ENCODE results near the gene DNAJC21. TPM values are rescaled to one million over a fixed set of nuclear protein-coding genes. Genes with fewer than 3 reads are reported as not detected.

The DNAJC21 gene
- total and polyA plus RNA-seq, 10 of the 15 experiments (the other 5 are each of a cell fraction or from before 2014, with no cell fraction given), result 9.2 to 53.5 (median 23.7) TPM

DNA sequence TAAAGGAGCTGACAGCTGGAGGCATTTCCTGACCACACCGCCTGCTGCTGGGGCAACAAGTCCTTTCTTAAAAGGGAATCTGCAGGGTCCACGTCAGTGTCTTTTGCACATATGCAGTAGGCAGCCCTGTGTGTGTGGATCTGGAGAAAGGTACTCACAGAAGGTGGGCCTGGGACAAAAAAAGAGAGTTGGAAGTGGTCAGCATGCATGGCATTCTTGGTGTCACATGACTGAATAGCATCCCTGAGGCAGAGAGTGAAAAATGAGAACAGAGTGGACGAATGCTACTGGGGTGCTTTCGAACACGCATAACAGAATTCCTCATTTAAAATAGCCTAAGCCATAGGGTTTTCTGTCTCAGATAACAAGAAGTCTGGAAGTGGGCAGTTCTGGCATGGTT lies 47.0 kb downstream of the DNAJC21 start:
- no peak overlapping the region for H3K27ac ChIP-seq (ENCODE audit: control insufficient read depth, insufficient read depth)
- no peaks in the 10 kb centered on the region for H3K4me1 ChIP-seq (ENCODE audit: control insufficient read depth, insufficient read depth, low read length)
- ChIA-PET SMC1A (ENCODE audit: uncharacterized antibody, unreplicated experiment) (interaction anchor here (1.3 to 3.5 kb wide), 2 partner anchors 14 to 18 kb away, joined by 5 to 12 read pairs; no protein-coding TSS in a partner anchor), CTCF (interaction anchor here (0.6 to 3.6 kb wide), 3 partner anchors 18 to 181 kb away, joined by 3 to 22 read pairs (median 13); no protein-coding TSS in a partner anchor), POLR2A (no interaction called here), RAD21 (ENCODE audit: unreplicated experiment) (no interaction called here)
- FAIRE-seq, result no peak
- no TSS peak for BruUV-seq (replicated peaks)
- in situ Hi-C loops (cut with MboI) (no loop called here), intact Hi-C loops (cut with micrococcal nuclease; ENCODE audit: unreplicated experiment) (no loop called here)
- no peak overlapping the region for H3K4me3 ChIP-seq
- no peaks in the 10 kb centered on the region for H3K79me2 ChIP-seq (ENCODE audit: control insufficient read depth, insufficient read depth, low read length)
- no peak for DNase-seq (ENCODE audit: low read depth, low spot score)
- H3K9me3 ChIP-seq (replicated peaks; ENCODE audit: control insufficient read depth, insufficient read depth, low read length), result no peaks in the 10 kb centered on the region
- no peak overlapping the region for H2AFZ ChIP-seq (ENCODE audit: control insufficient read depth, low read depth, low read length)
- H3K36me3 ChIP-seq (ENCODE audit: control insufficient read depth in 2 of 2, insufficient read depth in 2 of 2, low read length in 1 of 2), result no peaks in the 10 kb centered on the region
- H3K9ac ChIP-seq (ENCODE audit: control insufficient read depth, insufficient read depth, low read length), result no peak overlapping the region
- ATAC-seq, result no peak
- H4K20me1 ChIP-seq (ENCODE audit: control insufficient read depth, insufficient read depth), result no peaks in the 10 kb centered on the region
- no peaks in the 10 kb centered on the region for H3K27me3 ChIP-seq (replicated peaks in 1 of 2; ENCODE audit: control insufficient read depth in 2 of 2, insufficient read depth in 2 of 2, low read length in 1 of 2)
- TF ChIP-seq JUNB (IDR thresholded peaks at IDR 0.05) (no peak), CHD2 (IDR thresholded peaks at IDR 0.05; ENCODE audit: borderline replicate concordance, low read depth, low read length) (no peak), HDAC6 (IDR thresholded peaks at IDR 0.05; ENCODE audit: unreplicated experiment) (no peak), POLR2AphosphoS5 (IDR thresholded peaks at IDR 0.05; ENCODE audit: low read length) (no peak), HSF1 (IDR thresholded peaks at IDR 0.05; ENCODE audit: low read depth, low read length) (no peak), SRF (IDR thresholded peaks at IDR 0.05; ENCODE audit: low read depth in 2 of 2, low read length in 2 of 2) (no peak), ATF3 (IDR thresholded peaks at IDR 0.05; ENCODE audit: borderline replicate concordance, extremely low read depth, low read depth, low read length) (no peak), BACH1 (IDR thresholded peaks at IDR 0.05; ENCODE audit: borderline replicate concordance) (no peak), BCL3 (IDR thresholded peaks at IDR 0.05; ENCODE audit: borderline replicate concordance, insufficient read depth, low read depth, low read length, poor library complexity, severe bottlenecking) (no peak), ATF7 (IDR thresholded peaks at IDR 0.05; ENCODE audit: low read depth) (no peak), ASH2L (IDR thresholded peaks at IDR 0.05; ENCODE audit: borderline replicate concordance, low read depth) (no peak), PAX5 (IDR thresholded peaks at IDR 0.05; ENCODE audit: borderline replicate concordance, low read depth, low read length) (no peak), BHLHE40 (IDR thresholded peaks at IDR 0.05; ENCODE audit: borderline replicate concordance in 1 of 2, low read depth in 2 of 2, low read length in 1 of 2) (no peak)
- TF ChIP-seq, protein P1, sequence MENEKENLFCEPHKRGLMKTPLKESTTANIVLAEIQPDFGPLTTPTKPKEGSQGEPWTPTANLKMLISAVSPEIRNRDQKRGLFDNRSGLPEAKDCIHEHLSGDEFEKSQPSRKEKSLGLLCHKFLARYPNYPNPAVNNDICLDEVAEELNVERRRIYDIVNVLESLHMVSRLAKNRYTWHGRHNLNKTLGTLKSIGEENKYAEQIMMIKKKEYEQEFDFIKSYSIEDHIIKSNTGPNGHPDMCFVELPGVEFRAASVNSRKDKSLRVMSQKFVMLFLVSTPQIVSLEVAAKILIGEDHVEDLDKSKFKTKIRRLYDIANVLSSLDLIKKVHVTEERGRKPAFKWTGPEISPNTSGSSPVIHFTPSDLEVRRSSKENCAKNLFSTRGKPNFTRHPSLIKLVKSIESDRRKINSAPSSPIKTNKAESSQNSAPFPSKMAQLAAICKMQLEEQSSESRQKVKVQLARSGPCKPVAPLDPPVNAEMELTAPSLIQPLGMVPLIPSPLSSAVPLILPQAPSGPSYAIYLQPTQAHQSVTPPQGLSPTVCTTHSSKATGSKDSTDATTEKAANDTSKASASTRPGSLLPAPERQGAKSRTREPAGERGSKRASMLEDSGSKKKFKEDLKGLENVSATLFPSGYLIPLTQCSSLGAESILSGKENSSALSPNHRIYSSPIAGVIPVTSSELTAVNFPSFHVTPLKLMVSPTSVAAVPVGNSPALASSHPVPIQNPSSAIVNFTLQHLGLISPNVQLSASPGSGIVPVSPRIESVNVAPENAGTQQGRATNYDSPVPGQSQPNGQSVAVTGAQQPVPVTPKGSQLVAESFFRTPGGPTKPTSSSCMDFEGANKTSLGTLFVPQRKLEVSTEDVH (IDR thresholded peaks at IDR 0.05; ENCODE audit: low read depth, partially characterized antibody), result no peak
- TF ChIP-seq, protein P2, sequence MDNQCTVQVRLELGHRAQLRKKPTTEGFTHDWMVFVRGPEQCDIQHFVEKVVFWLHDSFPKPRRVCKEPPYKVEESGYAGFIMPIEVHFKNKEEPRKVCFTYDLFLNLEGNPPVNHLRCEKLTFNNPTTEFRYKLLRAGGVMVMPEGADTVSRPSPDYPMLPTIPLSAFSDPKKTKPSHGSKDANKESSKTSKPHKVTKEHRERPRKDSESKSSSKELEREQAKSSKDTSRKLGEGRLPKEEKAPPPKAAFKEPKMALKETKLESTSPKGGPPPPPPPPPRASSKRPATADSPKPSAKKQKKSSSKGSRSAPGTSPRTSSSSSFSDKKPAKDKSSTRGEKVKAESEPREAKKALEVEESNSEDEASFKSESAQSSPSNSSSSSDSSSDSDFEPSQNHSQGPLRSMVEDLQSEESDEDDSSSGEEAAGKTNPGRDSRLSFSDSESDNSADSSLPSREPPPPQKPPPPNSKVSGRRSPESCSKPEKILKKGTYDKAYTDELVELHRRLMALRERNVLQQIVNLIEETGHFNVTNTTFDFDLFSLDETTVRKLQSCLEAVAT (IDR thresholded peaks at IDR 0.05), result no peak
- no peak overlapping the region for H3K4me2 ChIP-seq (ENCODE audit: control insufficient read depth, insufficient read depth)
- 85% methylated on average over 5 of the region's 5 CpGs for WGBS (ENCODE audit: insufficient coverage, insufficient replicate concordance, low lambda C conversion rate, missing lambda C conversion rate)
